GM21367 (cell line): ENCODE results near the gene ITGA2B.
"Not testable (repeated sequence)": the region's sequence is repeated elsewhere in the genome, so short reads cannot be mapped to it uniquely, and the experiment has no call there.

Source experiments
- ATAC-seq: cut with Tn5 transposase; IDR thresholded peaks from one replicate; pipeline ENCODE4 v1.9.1; 2021; ENCODE audit not compliant: unreplicated experiment

The ITGA2B gene

DNA sequence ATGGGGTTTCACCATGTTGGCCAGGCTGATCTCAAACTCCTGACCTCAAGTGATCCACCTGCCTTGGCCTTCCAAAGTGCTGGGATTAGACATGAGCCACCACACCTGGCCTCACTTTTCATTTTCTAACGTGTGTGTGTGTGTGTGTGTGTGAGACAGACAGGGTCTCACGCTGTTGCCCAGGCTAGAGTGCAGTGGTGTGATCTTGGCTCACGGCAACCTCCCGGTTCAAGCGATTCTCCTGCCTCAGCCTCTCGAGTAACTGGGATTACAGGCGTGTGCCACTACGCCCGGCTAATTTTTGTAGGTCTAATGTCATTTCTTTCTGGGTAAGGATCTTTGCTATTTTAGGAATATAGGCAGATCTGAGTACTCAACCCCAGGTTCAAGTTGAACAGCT lies 4.7 kb upstream of the ITGA2B start:
- not testable (repeated sequence) for ATAC-seq

DNA sequence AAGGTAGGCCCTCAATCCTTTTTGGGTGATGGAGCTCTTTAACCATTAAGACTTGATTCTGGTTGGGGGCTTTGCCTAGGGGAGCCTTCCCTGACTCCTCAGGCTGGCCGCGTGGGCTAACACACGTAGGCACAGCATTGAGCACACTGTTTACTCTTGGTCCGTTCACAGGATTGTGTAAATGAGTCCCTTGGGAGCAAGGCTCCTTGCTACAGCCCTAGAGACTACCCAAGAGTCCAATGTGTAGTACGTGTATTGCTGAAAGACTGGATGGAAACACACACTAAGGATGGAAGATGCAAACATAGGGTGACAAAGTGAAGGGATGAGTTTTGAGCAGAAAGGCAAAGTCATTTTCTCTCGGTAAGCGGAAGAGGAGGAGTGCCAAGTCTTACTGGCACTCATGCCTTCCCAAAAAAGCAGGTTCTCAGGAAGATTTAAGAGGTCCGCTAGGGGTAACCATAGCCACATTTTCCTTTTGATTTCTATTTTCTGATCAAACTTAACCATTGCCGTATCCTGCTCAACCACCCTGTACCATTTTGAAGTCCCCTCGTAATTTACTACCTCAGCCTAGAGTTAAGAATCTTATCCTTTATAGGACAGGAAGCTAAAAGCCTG lies 911 bp upstream of the ITGA2B start:
- no peak for ATAC-seq

DNA sequence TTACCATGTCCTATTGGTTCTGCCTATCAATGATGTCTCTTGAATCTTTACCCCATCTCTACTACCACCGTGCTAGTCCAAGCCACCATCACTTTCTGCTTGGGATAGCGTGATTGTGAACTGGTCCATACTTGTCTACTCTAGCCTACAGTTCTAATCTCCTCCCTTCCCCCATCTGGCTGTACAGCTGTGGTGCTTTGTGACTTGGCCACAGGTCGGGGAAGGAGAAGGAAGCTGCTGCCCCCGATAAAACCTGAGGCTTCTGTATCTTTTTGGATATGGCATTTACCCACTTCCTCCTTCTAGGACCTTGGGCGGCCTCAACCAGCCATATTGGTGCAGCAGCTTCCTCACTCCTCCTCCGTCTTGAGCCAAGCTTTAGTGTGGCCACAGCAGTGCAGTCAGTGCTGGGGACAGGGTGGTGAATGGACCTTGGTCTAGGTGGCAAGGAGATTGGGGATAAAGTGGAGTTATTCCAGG lies 314 bp upstream of the ITGA2B start:
- no peak for ATAC-seq

DNA sequence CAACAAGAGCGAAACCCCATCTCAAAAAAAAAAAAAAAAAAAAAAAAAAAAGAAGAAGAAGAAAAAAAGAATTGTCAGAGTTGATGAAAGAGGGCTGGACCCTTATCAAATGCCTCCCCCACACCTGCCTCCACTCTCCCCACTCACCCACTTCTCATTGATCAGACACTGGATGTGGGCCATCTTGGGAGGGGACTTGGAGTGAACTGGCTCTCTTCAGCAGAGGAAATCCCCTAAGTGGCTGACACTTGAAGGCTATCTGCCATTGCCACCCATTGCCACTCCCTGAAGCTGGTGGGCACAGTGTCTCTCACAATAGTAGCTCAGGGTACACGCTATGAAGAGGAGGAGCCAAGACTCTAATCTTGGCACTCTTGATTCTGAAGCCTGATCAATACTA lies 1.6 kb downstream of the ITGA2B start:
- ATAC-seq: no peak

DNA sequence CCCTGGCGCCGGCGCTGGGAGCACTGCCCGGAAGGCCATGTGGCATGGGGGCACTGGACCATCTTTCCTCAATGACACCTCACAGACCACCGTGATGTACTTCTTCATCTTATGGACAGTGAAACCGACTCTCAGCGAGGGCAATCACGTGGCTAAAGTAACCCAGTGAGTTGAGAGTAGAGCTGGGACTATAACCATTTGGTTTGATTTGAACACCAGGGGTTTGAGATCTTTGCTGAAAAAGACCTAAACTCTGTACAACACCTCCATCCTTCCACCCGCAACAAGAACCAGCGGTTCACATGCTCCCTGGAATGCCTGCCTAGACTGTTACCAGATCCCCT lies 3.3 kb downstream of the ITGA2B start:
- ATAC-seq: no peak

DNA sequence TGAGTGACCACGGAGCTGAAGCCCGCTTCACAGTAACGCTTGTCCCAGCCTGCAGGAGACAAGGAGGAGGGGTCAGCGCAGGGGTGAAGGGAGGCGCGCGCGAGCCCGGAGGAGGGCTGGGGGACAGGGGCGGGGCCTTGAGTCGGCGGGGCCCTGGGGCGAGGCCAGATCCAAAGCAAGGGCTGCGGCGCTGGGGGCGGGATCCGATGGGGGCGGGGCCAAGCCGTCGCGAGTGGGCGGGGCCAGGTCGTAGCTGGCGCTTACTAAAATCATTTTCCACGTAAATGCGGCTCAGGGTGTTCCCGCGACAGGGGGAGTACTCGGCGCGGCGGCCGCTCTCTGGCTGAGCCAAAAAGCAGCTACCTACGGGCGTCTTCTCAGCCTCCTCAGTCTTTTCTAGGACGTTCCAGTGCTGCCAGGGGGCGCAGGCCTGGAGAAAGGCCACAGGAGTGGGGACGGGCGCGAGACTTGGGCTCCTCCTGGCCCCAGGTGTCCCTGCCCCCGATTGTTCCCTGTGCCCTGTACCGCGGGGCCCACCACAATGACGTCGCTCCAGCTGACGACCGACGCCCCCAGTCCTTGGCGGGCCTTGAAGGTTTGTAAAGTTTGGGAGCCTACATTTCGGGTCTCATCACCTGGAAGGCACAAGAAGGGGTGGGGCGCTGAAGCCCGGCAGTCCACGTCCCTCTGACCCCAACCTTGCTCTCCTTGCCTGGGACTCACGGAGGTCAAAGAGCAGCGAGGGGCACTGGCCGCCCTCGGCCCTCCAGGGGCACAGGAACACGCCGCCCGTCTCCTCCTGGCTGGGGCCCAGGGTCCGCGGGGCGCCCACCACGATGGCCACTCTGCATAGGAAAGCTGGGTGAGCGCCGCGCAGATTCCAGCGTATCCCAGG lies 3.9 kb downstream of the ITGA2B start:
- no peak for ATAC-seq

DNA sequence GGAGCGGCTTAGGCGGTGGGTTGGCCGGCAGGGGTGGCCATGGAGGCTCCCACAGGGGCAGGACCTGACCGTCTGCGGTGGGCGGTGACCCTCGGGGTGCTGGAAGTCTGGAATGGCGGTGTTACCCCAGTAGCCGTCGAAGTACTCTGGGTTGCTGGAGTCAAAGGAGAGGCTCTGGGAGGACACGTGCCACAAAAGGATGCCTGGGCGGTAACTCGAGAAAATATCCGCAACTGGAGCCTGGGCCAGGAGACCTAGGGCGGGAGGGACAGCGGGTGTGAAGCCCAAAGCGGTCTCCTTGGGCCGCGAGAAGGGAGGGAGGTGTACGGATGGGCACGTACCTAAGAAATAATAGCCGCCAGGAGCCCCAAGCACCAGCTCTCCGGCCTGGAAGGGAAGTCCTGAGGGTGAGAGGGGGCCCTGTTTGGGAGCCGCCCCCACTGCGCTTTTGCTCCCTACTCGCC lies 4.6 kb downstream of the ITGA2B start:
- ATAC-seq: no peak

DNA sequence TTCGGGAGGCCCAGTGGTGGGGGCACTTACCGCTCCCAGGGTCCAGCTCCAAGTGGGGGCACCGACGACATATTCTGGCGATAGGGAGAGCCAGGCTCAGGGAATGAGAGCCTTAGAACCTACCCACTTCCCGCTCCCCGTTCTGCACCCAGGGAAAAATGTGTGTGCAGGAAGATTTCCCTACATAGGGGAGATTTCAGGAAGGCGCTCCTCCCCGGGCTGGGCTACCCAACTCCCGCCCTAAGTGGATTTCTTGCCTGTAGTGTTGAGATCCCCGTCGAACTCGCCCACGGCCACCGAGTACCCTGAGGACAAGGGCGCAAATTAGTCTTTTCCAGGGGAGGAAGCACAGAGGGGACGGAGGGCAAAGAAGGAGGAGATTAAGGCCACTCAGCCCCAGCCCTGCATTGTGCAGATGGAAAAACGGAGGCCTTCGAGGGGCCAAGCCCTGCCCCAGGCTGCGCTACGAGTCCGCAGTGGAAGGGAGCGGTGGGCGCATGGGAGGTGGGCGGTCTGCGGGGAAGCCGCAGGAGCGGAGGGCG lies 5.1 kb downstream of the ITGA2B start:
- ATAC-seq: no peak

DNA sequence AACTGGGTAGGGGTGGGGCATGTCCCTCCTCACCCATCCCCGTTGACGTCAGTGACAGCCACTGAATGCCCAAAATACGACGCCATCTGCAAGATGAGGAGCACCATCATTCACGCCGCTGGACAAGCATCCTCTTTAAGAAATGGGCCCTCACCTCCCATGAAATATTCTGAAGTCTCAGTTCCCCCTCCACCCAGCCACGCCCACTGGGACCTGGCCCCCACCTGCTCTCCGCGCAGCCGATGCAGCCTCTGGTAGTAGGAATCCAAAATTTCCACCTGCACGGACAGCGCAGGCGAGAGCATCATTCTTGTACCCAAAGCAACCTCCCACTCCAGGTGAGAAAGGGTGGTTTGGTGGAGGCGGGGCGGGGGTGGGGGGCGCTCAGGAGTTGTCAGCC lies 5.6 kb downstream of the ITGA2B start:
- ATAC-seq: no peak

- ATAC-seq: no peak
These were observed 6.1 kb downstream of the ITGA2B start for GRCh38 chr17:44383363-44383762.

DNA sequence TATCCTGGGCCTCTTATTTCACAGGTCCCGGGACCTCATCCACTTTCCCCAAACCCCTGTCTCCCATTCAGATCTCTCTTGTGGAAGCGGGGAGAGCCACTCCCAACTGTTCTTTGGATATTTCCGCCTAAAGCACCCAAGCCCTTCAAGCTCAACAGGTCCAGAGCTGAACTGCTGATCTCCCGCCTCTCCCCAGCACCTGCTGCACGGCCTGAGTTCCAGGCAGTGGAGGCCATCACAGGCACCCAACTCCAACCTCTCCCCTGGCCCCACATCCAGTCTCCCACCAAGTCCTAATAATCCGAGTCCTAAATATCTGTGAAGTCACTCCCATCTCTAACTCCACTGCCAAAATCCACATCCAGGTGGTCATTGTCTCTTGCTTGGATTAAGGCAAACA lies 6.5 kb downstream of the ITGA2B start:
- ATAC-seq: no peak

GRCh38 chr17:44381810-44382305 lies 7.6 kb downstream of the ITGA2B start:
- no peak for ATAC-seq

DNA sequence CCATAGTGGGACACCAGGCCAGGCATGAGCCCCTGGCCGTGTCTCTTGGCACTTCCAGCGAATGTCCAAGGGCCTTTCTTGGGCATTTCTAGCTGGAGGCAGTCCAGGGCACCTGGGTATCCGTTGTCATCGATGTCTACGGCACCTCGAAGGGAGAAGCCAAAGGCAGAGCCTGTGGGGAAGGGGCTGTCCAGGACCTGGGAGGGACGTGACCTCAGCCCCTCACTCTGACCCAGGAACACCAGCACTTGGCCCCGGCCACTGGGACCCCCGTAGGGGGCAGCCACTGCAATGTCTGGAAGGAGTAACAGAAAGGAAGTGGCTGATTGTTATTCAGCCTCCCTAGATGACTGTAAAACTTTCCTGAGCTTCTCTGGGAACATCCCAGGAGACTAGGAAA lies 8.7 kb downstream of the ITGA2B start:
- no peak for ATAC-seq

- no peak for ATAC-seq
These were observed 9.6 kb downstream of the ITGA2B start for GRCh38 chr17:44379887-44380286.

- no peak for ATAC-seq
These were observed 11.2 kb downstream of the ITGA2B start for GRCh38 chr17:44378171-44378705.

DNA sequence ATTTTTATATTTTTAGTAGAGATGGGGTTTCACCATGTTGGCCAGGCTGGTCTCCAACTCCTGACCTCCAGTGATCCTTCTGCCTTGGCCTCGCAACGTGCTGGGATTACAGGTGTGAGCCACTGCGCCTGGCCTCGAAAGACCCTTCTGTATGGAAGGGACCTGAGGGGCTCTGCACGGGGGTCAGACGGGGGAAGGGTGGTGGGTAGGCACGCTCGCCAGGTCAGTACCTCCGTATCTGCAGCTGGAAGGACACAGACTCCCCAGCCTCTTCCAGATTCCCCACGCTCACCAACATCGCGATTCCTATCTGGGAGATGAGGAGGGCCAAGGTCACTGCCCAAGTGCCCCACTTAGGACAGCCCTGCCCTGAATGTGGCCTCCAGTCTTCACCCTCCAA lies 12.7 kb downstream of the ITGA2B start:
- ATAC-seq: no peak

DNA sequence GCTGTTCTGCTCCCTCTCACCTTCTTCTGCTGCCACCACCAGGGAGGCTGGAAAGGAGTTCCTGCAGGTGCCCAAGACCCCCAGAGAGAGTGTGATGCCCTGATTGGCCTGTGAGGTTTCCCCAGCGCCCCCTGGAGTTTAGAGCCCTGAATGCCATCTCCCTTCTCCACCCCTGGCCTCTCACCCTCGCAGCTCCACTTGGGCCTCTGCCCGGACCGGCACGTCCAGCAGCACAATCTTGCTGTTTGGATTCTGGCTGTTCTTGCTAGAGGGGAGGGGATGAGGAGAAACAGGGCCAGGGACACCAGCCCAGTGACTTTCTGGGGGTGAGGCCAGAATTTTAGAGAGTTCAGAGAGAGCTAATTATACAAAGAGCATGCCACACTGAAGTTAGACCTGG lies 13.3 kb downstream of the ITGA2B start:
- no peak for ATAC-seq

- no peak for ATAC-seq
These were observed 14.0 kb downstream of the ITGA2B start for GRCh38 chr17:44375196-44376017.

DNA sequence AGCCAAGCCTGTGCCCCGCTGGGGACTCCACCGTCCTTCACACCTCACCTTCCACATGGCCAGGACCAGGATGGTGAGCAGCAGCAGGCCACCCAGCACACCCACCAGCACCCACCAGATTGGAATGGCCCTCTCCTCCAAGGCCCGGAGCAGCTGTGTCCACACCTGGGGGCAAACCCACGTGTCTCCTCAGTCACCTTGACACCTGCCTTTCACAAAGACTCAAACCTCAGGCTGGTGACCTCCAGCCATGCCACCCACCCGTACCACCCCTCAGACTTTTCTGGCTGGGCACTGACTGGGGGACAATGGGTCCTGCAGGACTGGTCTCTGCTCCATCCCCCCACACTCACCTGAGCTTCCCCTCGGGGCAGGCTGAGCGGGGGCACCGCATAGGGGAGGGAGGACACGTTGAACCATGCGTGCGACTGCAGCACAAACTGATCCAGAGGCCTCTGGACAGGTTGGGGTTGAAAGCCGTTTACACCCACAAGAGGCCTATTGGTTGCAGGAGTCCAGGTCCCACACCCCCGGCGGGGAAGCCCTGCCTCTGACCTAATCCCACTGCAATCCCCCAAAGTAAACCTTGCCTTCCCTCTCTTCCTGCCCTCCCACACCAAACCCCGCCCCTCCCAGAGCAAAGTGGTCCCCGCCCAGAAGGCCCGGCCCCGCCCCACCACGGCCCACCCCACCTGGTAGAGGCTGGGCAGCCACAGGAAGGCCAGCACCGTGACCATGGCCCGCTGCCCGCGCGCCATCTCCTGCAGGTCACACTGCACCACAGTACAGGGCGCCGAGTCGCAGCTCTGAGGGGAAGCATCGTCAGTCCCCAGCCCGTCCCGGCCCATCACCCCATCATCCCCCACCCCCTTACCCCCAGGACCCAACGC lies 14.9 kb downstream of the ITGA2B start:
- ATAC-seq: no peak

DNA sequence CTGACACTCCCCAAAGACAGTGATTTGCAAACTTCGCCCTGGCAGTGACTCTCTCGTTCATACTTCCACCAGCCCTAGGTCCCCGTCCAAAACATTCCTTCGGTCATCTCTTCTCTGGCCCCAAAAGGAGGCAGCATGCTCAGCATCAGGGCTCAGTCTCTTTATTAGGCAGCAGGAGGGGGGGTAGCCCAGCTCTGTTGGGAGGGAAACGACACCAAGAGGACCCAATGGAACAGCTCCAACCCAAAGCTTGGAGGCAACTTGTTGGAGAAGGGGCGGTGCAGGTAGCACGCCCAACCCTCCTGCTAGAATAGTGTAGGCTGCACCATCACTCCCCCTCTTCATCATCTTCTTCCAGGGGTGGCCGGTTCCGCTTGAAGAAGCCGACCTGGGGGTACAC lies 17.4 kb downstream of the ITGA2B start:
- ATAC-seq: no peak
